HG03045 (cell line): ENCODE measurements around the gene ZG16B.

Experiments used
- ATAC-seq: cut with Tn5 transposase; IDR thresholded peaks from one replicate; pipeline ENCODE4 v1.9.1; 2021; ENCODE audit warnings: mild to moderate bottlenecking, moderate library complexity; ENCODE audit not compliant: unreplicated experiment

ZG16B gene

GRCh38 chr16:2829501-2830354, at the start of gene ZG16B:
Gene ZG16B (plus strand): TSS chr16:2830303. CDS start chr16:2830442, 139 bp downstream.
- no peak for ATAC-seq

- ATAC-seq = no peak
These were observed 47.3 kb upstream of the ZG16B start for GRCh38 chr16:2782583-2783351.

GRCh38 chr16:2783581-2784357, 46.3 kb upstream of the ZG16B start:
- no peak for ATAC-seq

- no peak for ATAC-seq
These were observed 45.6 kb upstream of the ZG16B start for GRCh38 chr16:2784358-2785100.

- ATAC-seq = no peak
These were observed 44.8 kb upstream of the ZG16B start for GRCh38 chr16:2785101-2785991.

- ATAC-seq = no peak
These were observed 43.9 kb upstream of the ZG16B start for GRCh38 chr16:2786061-2786825.

GRCh38 chr16:2786826-2787151, 43.3 kb upstream of the ZG16B start:
- ATAC-seq = no peak

GRCh38 chr16:2787406-2787805, 42.7 kb upstream of the ZG16B start, which contains the start of gene PRSS33:
Gene PRSS33 (minus strand): TSS chr16:2787560. CDS start chr16:2786547, 1,013 bp downstream.
- ATAC-seq = no peak

GRCh38 chr16:2787961-2788360, 42.1 kb upstream of the ZG16B start:
- no peak for ATAC-seq

- no peak for ATAC-seq
These were observed 39.5 kb upstream of the ZG16B start for GRCh38 chr16:2790631-2791030.

- ATAC-seq = no peak
These were observed 38.9 kb upstream of the ZG16B start for GRCh38 chr16:2791174-2791573.

- no peak for ATAC-seq
These were observed 37.2 kb upstream of the ZG16B start for GRCh38 chr16:2792940-2793339.

GRCh38 chr16:2795395-2796143, 34.5 kb upstream of the ZG16B start:
- ATAC-seq = no peak

- ATAC-seq = no peak
These were observed 31.3 kb upstream of the ZG16B start for GRCh38 chr16:2798723-2799204.

GRCh38 chr16:2799205-2799858, 30.8 kb upstream of the ZG16B start:
- ATAC-seq = no peak

- ATAC-seq = no peak
These were observed 30.3 kb upstream of the ZG16B start for GRCh38 chr16:2799859-2800226.

- ATAC-seq = no peak
These were observed 26.4 kb upstream of the ZG16B start for GRCh38 chr16:2803545-2804195.
